CD4-positive, alpha-beta T cell (primary cell): Measurements from ENCODE around the gene CASZ1. TPM values are rescaled to one million over a fixed set of nuclear protein-coding genes. Genes with fewer than 3 reads are reported as not detected.

Experiments used
- ATAC-seq: fragments of 200-7000 bp; cut with Tn5 transposase; one replicate; pipeline ENCODE4 v1.10.0; 2022; ENCODE audit warnings: mild to moderate bottlenecking; ENCODE audit not compliant: poor library complexity
- CTCF ChIA-PET: fragments of 350-600 bp; sonication (Branson Sonifier 250); formaldehyde crosslinking; loops from one replicate; lab custom pipeline; 2021; ENCODE audit warnings: antibody characterized with exemption, inconsistent platforms; lab: Charles Lee
- POLR2A ChIA-PET: fragments of 350-600 bp; sonication (Branson Sonifier 250); formaldehyde crosslinking; loops from one replicate; lab custom pipeline; 2021; ENCODE audit warnings: antibody characterized with exemption, inconsistent platforms; lab: Charles Lee
- DNase-seq, 14 experiments: peaks; one replicate each; pipeline ENCODE4 v3.0.0-alpha.2; 2013 to 2020; ENCODE audit warnings: mixed read lengths in 2 of 14
- H3K27ac ChIP-seq, 2 donors: one replicate each; pipeline versions ENCODE4 v1.5.1 to v1.7.0; 2013; ENCODE audit warnings: low read length in 2 of 2, low read depth in 1 of 2, mild to moderate bottlenecking in 1 of 2
- H3K27me3 ChIP-seq, 2 experiments: 1 replicate in 1 of 2; 2 replicates in 1 of 2; pipeline versions ENCODE4 v1.6.1 to v1.7.0; 2013; ENCODE audit warnings: low read length in 2 of 2, control low read depth in 1 of 2, mild to moderate bottlenecking in 1 of 2, moderate library complexity in 1 of 2; ENCODE audit not compliant: insufficient read depth in 2 of 2, control insufficient read depth in 1 of 2
- H3K36me3 ChIP-seq: one replicate; pipeline ENCODE4 v1.6.1; 2013; ENCODE audit warnings: low read length, control low read depth; ENCODE audit not compliant: insufficient read depth
- H3K4me1 ChIP-seq: one replicate; pipeline ENCODE4 v1.6.1; 2013; ENCODE audit warnings: low read length, control low read depth; ENCODE audit not compliant: insufficient read depth
- H3K4me3 ChIP-seq: one replicate; pipeline ENCODE4 v1.5.1; 2013; ENCODE audit warnings: mild to moderate bottlenecking, low read length, moderate library complexity
- H3K9me3 ChIP-seq, 2 experiments: 1 replicate in 1 of 2; 2 replicates in 1 of 2; pipeline versions ENCODE4 v1.6.1 to v1.7.0; 2013; ENCODE audit warnings: low read length in 2 of 2, mild to moderate bottlenecking in 2 of 2, control low read depth in 1 of 2, moderate library complexity in 1 of 2; ENCODE audit not compliant: control insufficient read depth in 1 of 2, insufficient read depth in 1 of 2
- H3K27ac Mint-ChIP-seq: one replicate; pipeline ENCODE4 v1.8.0; 2020; ENCODE audit warnings: mixed read lengths
- H3K27me3 Mint-ChIP-seq: one replicate; pipeline ENCODE4 v1.8.0; 2021; ENCODE audit warnings: mixed read lengths
- H3K36me3 Mint-ChIP-seq: one replicate; pipeline ENCODE4 v1.8.0; 2021; ENCODE audit warnings: low read depth, mixed read lengths
- H3K4me1 Mint-ChIP-seq: one replicate; pipeline ENCODE4 v1.8.0; 2021; ENCODE audit warnings: low read depth, mixed read lengths
- H3K4me3 Mint-ChIP-seq: one replicate; pipeline ENCODE4 v1.8.0; 2020; ENCODE audit warnings: mild to moderate bottlenecking, mixed read lengths
- H3K9me3 Mint-ChIP-seq: one replicate; pipeline ENCODE4 v1.8.0; 2020; ENCODE audit warnings: mixed read lengths
- intact Hi-C, 2 experiments: fragments of 100-400 bp; cut with DNase I in 1 of 2; cut with micrococcal nuclease in 1 of 2; formaldehyde crosslinking; loops; one replicate each; pipeline versions ENCODE4 v1.15.1 to v1.9.0; 2023 to 2025; cut with DNase I, micrococcal nuclease
- total RNA-seq, 174 experiments: library from RNA in 2 of 174; stranded (reverse) in 2 of 174; gene quantifications; one replicate each; pipeline ENCODE4 v1.2.3 and lab custom pipeline; 2021 to 2026
- TF ChIP-seq, protein P1 (sequence below): fragments of 200-600 bp; IDR thresholded peaks from one replicate; pipeline ENCODE4 v1.8.0; 2022; ENCODE audit warnings: antibody characterized with exemption, mild to moderate bottlenecking

Gene CASZ1
- total RNA-seq, 2 experiments from 2014 or later: 21.8 to 22.8 TPM

DNA sequence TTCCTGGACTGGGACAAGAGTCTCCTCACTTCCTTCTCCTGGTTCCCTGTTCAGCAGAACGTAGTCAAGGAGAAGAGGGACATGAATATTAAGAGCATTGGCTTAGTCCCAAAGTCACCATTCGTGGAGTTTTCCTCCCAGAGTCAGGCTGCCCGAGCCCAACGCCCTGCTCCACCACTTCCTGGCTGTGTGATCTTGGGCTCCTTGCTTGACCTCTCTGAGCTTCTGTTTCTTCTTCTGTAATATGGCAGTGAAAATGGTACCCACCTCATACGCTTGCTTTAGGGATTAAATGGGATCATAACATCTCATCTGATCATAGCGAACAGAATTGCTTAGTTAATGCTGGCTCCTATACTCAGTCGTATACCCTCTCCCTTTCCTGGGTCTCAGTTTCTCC, 12.0 kb upstream of the CASZ1 start:
- H3K27me3 ChIP-seq: peaks cover 4 to 25% of the 10 kb centered on the region in 2 experiments
- POLR2A ChIA-PET: no interaction called here
- Mint-ChIP-seq H3K4me1 (no peaks in the 10 kb centered on the region), H3K27ac (no peak overlapping the region), H3K36me3 (no peaks in the 10 kb centered on the region), H3K27me3 (peaks cover 52% of the 10 kb centered on the region), H3K9me3 (no peaks in the 10 kb centered on the region), H3K4me3 (no peak overlapping the region)
- ATAC-seq: no peak
- no peaks in the 10 kb centered on the region for H3K36me3 ChIP-seq
- DNase-seq: no peak
- no peaks in the 10 kb centered on the region for H3K9me3 ChIP-seq
- TF ChIP-seq, protein P1, sequence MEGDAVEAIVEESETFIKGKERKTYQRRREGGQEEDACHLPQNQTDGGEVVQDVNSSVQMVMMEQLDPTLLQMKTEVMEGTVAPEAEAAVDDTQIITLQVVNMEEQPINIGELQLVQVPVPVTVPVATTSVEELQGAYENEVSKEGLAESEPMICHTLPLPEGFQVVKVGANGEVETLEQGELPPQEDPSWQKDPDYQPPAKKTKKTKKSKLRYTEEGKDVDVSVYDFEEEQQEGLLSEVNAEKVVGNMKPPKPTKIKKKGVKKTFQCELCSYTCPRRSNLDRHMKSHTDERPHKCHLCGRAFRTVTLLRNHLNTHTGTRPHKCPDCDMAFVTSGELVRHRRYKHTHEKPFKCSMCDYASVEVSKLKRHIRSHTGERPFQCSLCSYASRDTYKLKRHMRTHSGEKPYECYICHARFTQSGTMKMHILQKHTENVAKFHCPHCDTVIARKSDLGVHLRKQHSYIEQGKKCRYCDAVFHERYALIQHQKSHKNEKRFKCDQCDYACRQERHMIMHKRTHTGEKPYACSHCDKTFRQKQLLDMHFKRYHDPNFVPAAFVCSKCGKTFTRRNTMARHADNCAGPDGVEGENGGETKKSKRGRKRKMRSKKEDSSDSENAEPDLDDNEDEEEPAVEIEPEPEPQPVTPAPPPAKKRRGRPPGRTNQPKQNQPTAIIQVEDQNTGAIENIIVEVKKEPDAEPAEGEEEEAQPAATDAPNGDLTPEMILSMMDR: no peak
- H3K4me3 ChIP-seq: no peak overlapping the region
- peaks cover 11% of the 10 kb centered on the region for H3K4me1 ChIP-seq
- intact Hi-C loops: no loop called here
- CTCF ChIA-PET: no interaction called here
- H3K27ac ChIP-seq: no peak overlapping the region

DNA sequence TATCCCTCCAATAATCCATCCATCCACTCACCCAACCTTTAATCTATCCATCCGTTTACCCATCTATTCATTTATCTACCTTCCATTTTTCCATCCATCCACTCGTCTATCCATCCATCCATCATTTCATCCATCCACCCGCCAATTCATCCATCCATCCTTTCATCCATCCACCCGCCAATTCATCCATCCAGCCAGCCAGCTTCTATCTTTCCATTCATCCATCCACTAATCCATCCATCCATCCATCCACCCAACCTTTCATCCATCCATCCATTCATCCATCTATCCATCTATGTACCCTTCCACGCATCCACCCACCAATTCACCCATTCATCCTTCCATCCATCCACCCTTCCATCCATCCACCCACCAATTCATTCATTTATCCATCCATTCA, 10.5 kb upstream of the CASZ1 start:
- intact Hi-C loops: no loop called here
- H3K27me3 ChIP-seq: peaks cover 7 to 25% of the 10 kb centered on the region in 2 experiments

GRCh38 chr1:10803971-10804820, 7.8 kb upstream of the CASZ1 start:
- H3K27ac ChIP-seq: no peak overlapping the region
- H3K4me1 Mint-ChIP-seq: no peaks in the 10 kb centered on the region
- H3K4me3 Mint-ChIP-seq: no peak overlapping the region
- TF ChIP-seq, protein P1: no peak
- H3K9me3 ChIP-seq: no peaks in the 10 kb centered on the region
- peak in 2 of 14 experiments; percentile 5 to 12 for DNase-seq
- no peak overlapping the region for H3K4me3 ChIP-seq
- peaks cover 79% of the 10 kb centered on the region for H3K27me3 Mint-ChIP-seq
- no peak for ATAC-seq
- H3K27ac Mint-ChIP-seq: no peak overlapping the region
- intact Hi-C loops: no loop called here
- POLR2A ChIA-PET: no interaction called here
- CTCF ChIA-PET: no interaction called here
- peaks cover 6 to 15% of the 10 kb centered on the region in 2 experiments for H3K27me3 ChIP-seq
- H3K36me3 ChIP-seq: no peaks in the 10 kb centered on the region
- no peaks in the 10 kb centered on the region for H3K36me3 Mint-ChIP-seq
- no peaks in the 10 kb centered on the region for H3K9me3 Mint-ChIP-seq
- peaks cover 11% of the 10 kb centered on the region for H3K4me1 ChIP-seq

More for the DNA sequence above, 10.5 kb upstream of the CASZ1 start:
- DNase-seq (no peak), ATAC-seq (no peak)
- Histone ChIP-seq H3K36me3 (no peaks in the 10 kb centered on the region), H3K4me3 (no peak overlapping the region), H3K27ac (no peak overlapping the region), H3K9me3 (no peaks in the 10 kb centered on the region), H3K4me1 (peaks cover 11% of the 10 kb centered on the region)
- ChIA-PET CTCF (no interaction called here), POLR2A (no interaction called here)
- Mint-ChIP-seq H3K4me1 (no peaks in the 10 kb centered on the region), H3K4me3 (no peak overlapping the region), H3K27ac (no peak overlapping the region), H3K27me3 (peaks cover 65% of the 10 kb centered on the region), H3K9me3 (no peaks in the 10 kb centered on the region), H3K36me3 (no peaks in the 10 kb centered on the region)
- TF ChIP-seq, protein P1: no peak
